ENCODE results near the gene WNT4.

DNA sequence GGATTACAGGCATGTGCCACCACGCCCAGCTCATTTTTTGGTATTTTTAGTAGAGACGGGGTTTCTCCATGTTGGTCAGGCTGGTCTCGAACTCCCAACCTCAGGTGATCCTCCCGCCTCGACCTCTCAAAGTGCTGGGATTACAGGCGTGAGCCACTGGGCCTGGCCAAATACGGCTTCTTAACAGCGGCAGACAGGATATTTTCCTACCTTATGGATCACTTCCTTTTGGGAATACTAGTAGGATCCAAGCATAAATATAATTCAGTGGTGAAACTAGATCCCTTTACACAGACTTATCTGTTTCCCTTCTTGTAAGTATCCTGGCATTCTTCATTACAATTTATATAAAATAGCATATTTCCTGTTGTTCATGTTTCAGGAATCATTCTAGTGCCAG lies 40.9 kb downstream of the WNT4 start:
- TF ChIP-seq REST (IDR thresholded peaks at IDR 0.05; ENCODE audit: low read depth) (no peak), EZH2phosphoT487 (IDR thresholded peaks at IDR 0.05; ENCODE audit: borderline replicate concordance) (no peak), EGR1 (IDR thresholded peaks at IDR 0.05; ENCODE audit: low read depth) (no peak), SIN3A (IDR thresholded peaks at IDR 0.05; ENCODE audit: low read depth) (no peak), ZNF274 (IDR thresholded peaks at IDR 0.05; ENCODE audit: low read depth, low read length) (no peak), POLR2A (IDR thresholded peaks at IDR 0.05; ENCODE audit: borderline replicate concordance, extremely low read depth, insufficient read depth, insufficient read length) (no peak), POLR2AphosphoS5 (IDR thresholded peaks at IDR 0.05; ENCODE audit: low read depth, low read length) (no peak), RAD21 (IDR thresholded peaks at IDR 0.05; ENCODE audit: low read depth) (no peak), EZH2 (IDR thresholded peaks at IDR 0.05) (no peak), CTCF (IDR thresholded peaks at IDR 0.05 in 2 of 3, conservative IDR thresholded peaks at IDR 0.05 in 1 of 3; ENCODE audit: borderline replicate concordance in 1 of 3, insufficient read depth in 1 of 3, low read depth in 2 of 3, low read length in 2 of 3) (no peak), SRF (IDR thresholded peaks at IDR 0.05; ENCODE audit: low read depth) (no peak), JUND (IDR thresholded peaks at IDR 0.05) (no peak), MAX (IDR thresholded peaks at IDR 0.05) (no peak)
- TF ChIP-seq, protein P1, sequence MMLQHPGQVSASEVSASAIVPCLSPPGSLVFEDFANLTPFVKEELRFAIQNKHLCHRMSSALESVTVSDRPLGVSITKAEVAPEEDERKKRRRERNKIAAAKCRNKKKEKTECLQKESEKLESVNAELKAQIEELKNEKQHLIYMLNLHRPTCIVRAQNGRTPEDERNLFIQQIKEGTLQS (IDR thresholded peaks at IDR 0.05): no peak

Data from HCT116 (cell line).